HG03045 (cell line): Measurements from ENCODE around the gene SLC29A4.
"Not testable (repeated sequence)": the region's sequence is repeated elsewhere in the genome, so short reads cannot be mapped to it uniquely, and the experiment has no call there.

Source experiments
- ATAC-seq: cut with Tn5 transposase; IDR thresholded peaks from one replicate; pipeline ENCODE4 v1.9.1; 2021; ENCODE audit warnings: mild to moderate bottlenecking, moderate library complexity; ENCODE audit not compliant: unreplicated experiment

The SLC29A4 gene

GRCh38 chr7:5320802-5321396 lies 38.2 kb downstream of the SLC29A4 start:
- ATAC-seq = no peak

- ATAC-seq = no peak
Observed at GRCh38 chr7:5322621-5323410, 40.1 kb downstream of the SLC29A4 start.

GRCh38 chr7:5323800-5324781 lies 41.3 kb downstream of the SLC29A4 start:
- not testable (repeated sequence) for ATAC-seq

- no peak for ATAC-seq
Observed at GRCh38 chr7:5324961-5325360, 42.2 kb downstream of the SLC29A4 start.

- no peak for ATAC-seq
Observed at GRCh38 chr7:5330288-5330687, 47.5 kb downstream of the SLC29A4 start.

GRCh38 chr7:5332579-5332978 lies 49.8 kb downstream of the SLC29A4 start:
- no peak for ATAC-seq

GRCh38 chr7:5333121-5334045 lies 50.6 kb downstream of the SLC29A4 start:
- ATAC-seq = no peak

GRCh38 chr7:5334671-5335070 lies 51.9 kb downstream of the SLC29A4 start:
- ATAC-seq = no peak

- ATAC-seq = no peak
Observed at GRCh38 chr7:5337047-5337446, 54.3 kb downstream of the SLC29A4 start.

- no peak for ATAC-seq
Observed at GRCh38 chr7:5339955-5340354, 57.2 kb downstream of the SLC29A4 start.

- ATAC-seq = no peak
Observed at GRCh38 chr7:5342631-5343030, 59.9 kb downstream of the SLC29A4 start.

GRCh38 chr7:5343884-5344283 lies 61.1 kb downstream of the SLC29A4 start:
- ATAC-seq = no peak

- no peak for ATAC-seq
Observed at GRCh38 chr7:5344342-5344741, 61.6 kb downstream of the SLC29A4 start.

- no peak for ATAC-seq
Observed at GRCh38 chr7:5345171-5345570, 62.4 kb downstream of the SLC29A4 start.

- ATAC-seq = no peak
Observed at GRCh38 chr7:5345671-5346070, 62.9 kb downstream of the SLC29A4 start.

GRCh38 chr7:5348134-5349004 lies 65.6 kb downstream of the SLC29A4 start:
- ATAC-seq = no peak

GRCh38 chr7:5349005-5349380 lies 66.2 kb downstream of the SLC29A4 start:
- no peak for ATAC-seq

- no peak for ATAC-seq
Observed at GRCh38 chr7:5349437-5350173, 66.9 kb downstream of the SLC29A4 start.

GRCh38 chr7:5350174-5350463 lies 67.4 kb downstream of the SLC29A4 start:
- no peak for ATAC-seq
